Suprapubic skin (tissue), 4 donors: ENCODE measurements around the gene RNF32.

Experiments used
- CTCF ChIP-seq, 2 donors: fragments of 200-600 bp in 1 of 2; fragments of 450-650 bp in 1 of 2; sonication (generic) in 1 of 2; IDR thresholded peaks; one replicate each; pipeline ENCODE4 v1.5.1; 2016 to 2019; ENCODE audit warnings: antibody characterized with exemption in 2 of 2, mild to moderate bottlenecking in 1 of 2, moderate library complexity in 1 of 2
- POLR2A ChIP-seq, 2 donors: fragments of 450-650 bp; IDR thresholded peaks; one replicate each; pipeline ENCODE4 v1.6.1; 2017; ENCODE audit warnings: antibody characterized with exemption in 2 of 2, mild to moderate bottlenecking in 2 of 2, moderate library complexity in 2 of 2
- POLR2AphosphoS5 ChIP-seq, 3 donors: sonication (generic); formaldehyde crosslinking; IDR thresholded peaks; one replicate each; pipeline ENCODE4 v1.6.1; 2017; ENCODE audit warnings: antibody characterized with exemption in 3 of 3

GRCh38 chr7:156621652-156622051, 18.9 kb upstream of the RNF32 start:
- no peak for TF ChIP-seq CTCF (IDR thresholded peaks at IDR 0.05)
- TF ChIP-seq POLR2AphosphoS5 (IDR thresholded peaks at IDR 0.05) = no peak
- TF ChIP-seq POLR2A (IDR thresholded peaks at IDR 0.05) = no peak
